SK-N-MC (cell line): ENCODE data around the gene PPP6R3.

Source experiments
- EZH2 ChIP-seq: fragments of 200-600 bp; sonication (generic); IDR thresholded peaks from one replicate; pipeline ENCODE4 v1.6.1; 2017; ENCODE audit warnings: antibody characterized with exemption
- FOXP2 ChIP-seq: optimal IDR thresholded peaks from 2 replicates; pipeline ENCODE3; 2011; ENCODE audit warnings: mild to moderate bottlenecking, moderate library complexity; ENCODE audit not compliant: insufficient read depth; ENCODE audit errors: extremely low read length, control extremely low read depth
- POLR2AphosphoS5 ChIP-seq: IDR thresholded peaks from 2 replicates; pipeline ENCODE4 v1.6.1; 2012; ENCODE audit warnings: mild to moderate bottlenecking, low read depth, low read length, borderline replicate concordance

- no peak for TF ChIP-seq POLR2AphosphoS5
- TF ChIP-seq EZH2: no peak
- no peak for TF ChIP-seq FOXP2
Measured at GRCh38 chr11:68497761-68498160, 37.2 kb downstream of the PPP6R3 start.
